ENCODE measurements around the gene PDE6D. TPM values are rescaled to one million over a fixed set of nuclear protein-coding genes. Genes with fewer than 3 reads are reported as not detected.

The PDE6D gene
- total and polyA plus RNA-seq, 2 experiments from 2014 or later, result 47.3 to 64.8 TPM

GRCh38 chr2:231718799-231719198, 62.3 kb downstream of the PDE6D start:
- no peak for DNase-seq (ENCODE audit: low read depth in 1 of 2, low spot score in 1 of 2)
- no peak for TF ChIP-seq CTCF (IDR thresholded peaks at IDR 0.05; ENCODE audit: low read depth, low read length)
- no peaks in the 10 kb centered on the region for H3K27me3 ChIP-seq
- no peak overlapping the region for H3K4me3 ChIP-seq
- no peak overlapping the region for H3K27ac ChIP-seq
- H3K9me3 ChIP-seq (ENCODE audit: low read depth), result no peaks in the 10 kb centered on the region
- H3K4me1 ChIP-seq (ENCODE audit: low read depth), result peaks cover 13% of the 10 kb centered on the region
- H3K36me3 ChIP-seq, result no peaks in the 10 kb centered on the region

- peaks cover 13% of the 10 kb centered on the region for H3K4me1 ChIP-seq (ENCODE audit: low read depth)
- H3K9me3 ChIP-seq (ENCODE audit: low read depth), result no peaks in the 10 kb centered on the region
- no peak overlapping the region for H3K4me3 ChIP-seq
- TF ChIP-seq CTCF (IDR thresholded peaks at IDR 0.05; ENCODE audit: low read depth, low read length), result no peak
- peak overlapping the region; percentile 73 for H3K27ac ChIP-seq
- peaks cover 6% of the 10 kb centered on the region for H3K36me3 ChIP-seq
- H3K27me3 ChIP-seq, result no peaks in the 10 kb centered on the region
- DNase-seq (ENCODE audit: low read depth in 1 of 2, low spot score in 1 of 2), result peak in 1 of 2 donors; percentile 25
These were observed 63.6 kb downstream of the PDE6D start for GRCh38 chr2:231717281-231718171.

GRCh38 chr2:231716666-231717280, 64.3 kb downstream of the PDE6D start:
- peak overlapping the region; percentile 73 for H3K27ac ChIP-seq

GRCh38 chr2:231715988-231716616, 65.0 kb downstream of the PDE6D start:
- Histone ChIP-seq H3K36me3 (peaks cover 20% of the 10 kb centered on the region), H3K27me3 (no peaks in the 10 kb centered on the region), H3K27ac (peak overlapping the region; percentile 73), H3K4me1 (ENCODE audit: low read depth) (peaks cover 16% of the 10 kb centered on the region), H3K4me3 (no peak overlapping the region), H3K9me3 (ENCODE audit: low read depth) (no peaks in the 10 kb centered on the region)
- no peak for TF ChIP-seq CTCF (IDR thresholded peaks at IDR 0.05; ENCODE audit: low read depth, low read length)
- DNase-seq (ENCODE audit: low read depth in 1 of 2, low spot score in 1 of 2), result peak in 1 of 2 donors; percentile 52

More at GRCh38 chr2:231716666-231717280, 64.3 kb downstream of the PDE6D start:
- H3K27me3 ChIP-seq, result no peaks in the 10 kb centered on the region
- peaks cover 13% of the 10 kb centered on the region for H3K4me1 ChIP-seq (ENCODE audit: low read depth)
- DNase-seq (ENCODE audit: low read depth in 1 of 2, low spot score in 1 of 2), result peak in 1 of 2 donors; percentile 31
- H3K36me3 ChIP-seq, result peaks cover 14% of the 10 kb centered on the region
- H3K9me3 ChIP-seq (ENCODE audit: low read depth), result no peaks in the 10 kb centered on the region
- no peak overlapping the region for H3K4me3 ChIP-seq
- no peak for TF ChIP-seq CTCF (IDR thresholded peaks at IDR 0.05; ENCODE audit: low read depth, low read length)

- H3K9me3 ChIP-seq (ENCODE audit: low read depth), result no peaks in the 10 kb centered on the region
- no peak for TF ChIP-seq CTCF (IDR thresholded peaks at IDR 0.05; ENCODE audit: low read depth, low read length)
- H3K4me3 ChIP-seq, result no peak overlapping the region
- peaks cover 21% of the 10 kb centered on the region for H3K36me3 ChIP-seq
- H3K27me3 ChIP-seq, result no peaks in the 10 kb centered on the region
- peak overlapping the region; percentile 73 for H3K27ac ChIP-seq
- peaks cover 17% of the 10 kb centered on the region for H3K4me1 ChIP-seq (ENCODE audit: low read depth)
- no peak for DNase-seq (ENCODE audit: low read depth in 1 of 2, low spot score in 1 of 2)
These were observed 65.6 kb downstream of the PDE6D start for GRCh38 chr2:231715499-231715837.
